Keratinocyte (primary cell): ENCODE measurements around the gene NTNG2.

Experiments
- CTCF ChIP-seq, 3 experiments: IDR thresholded peaks in 1 of 3; conservative IDR thresholded peaks in 1 of 3; optimal IDR thresholded peaks in 1 of 3; 2 replicates in 2 of 3; 3 replicates in 1 of 3; pipeline versions ENCODE3 to v1.5.1; 2011; ENCODE audit warnings: low read length in 3 of 3, mild to moderate bottlenecking in 3 of 3, moderate library complexity in 2 of 3, control low read depth in 1 of 3, inconsistent platforms in 1 of 3; ENCODE audit not compliant: insufficient read depth in 2 of 3; ENCODE audit errors: extremely low read depth in 1 of 3
- EZH2 ChIP-seq: IDR thresholded peaks from one replicate; pipeline ENCODE4 v1.6.1; 2012; ENCODE audit warnings: inconsistent platforms, mild to moderate bottlenecking, low read length, moderate library complexity

- TF ChIP-seq CTCF (optimal IDR thresholded peaks at IDR 0.05 in 1 of 3, IDR thresholded peaks at IDR 0.05 in 1 of 3, conservative IDR thresholded peaks at IDR 0.05 in 1 of 3; ENCODE audit: extremely low read depth in 1 of 3, insufficient read depth in 2 of 3, low read length in 3 of 3) (no peak), EZH2 (no peak)
These were observed 31.6 kb downstream of the NTNG2 start for GRCh38 chr9:132193227-132194124.
